NB4 (cell line): Measurements from ENCODE around the gene GHITM.

Experiments
- DNase-seq: peaks from one replicate; pipeline ENCODE4 v3.0.0; 2010; ENCODE audit warnings: low read depth
- H3K4me3 ChIP-seq: one replicate; pipeline ENCODE4 v1.5.1; 2011; ENCODE audit warnings: mild to moderate bottlenecking, low read depth, low read length, moderate library complexity
- MYC ChIP-seq: IDR thresholded peaks from 2 replicates; pipeline ENCODE4 v1.6.1; 2011; ENCODE audit warnings: low read depth, low read length
- POLR2A ChIP-seq: IDR thresholded peaks from 2 replicates; pipeline ENCODE4 v1.6.1; 2011; ENCODE audit warnings: mild to moderate bottlenecking; ENCODE audit not compliant: insufficient read length; ENCODE audit errors: extremely low read depth
- TF ChIP-seq, protein P1 (sequence below): IDR thresholded peaks from one replicate; pipeline ENCODE4 v1.5.1; 2012; ENCODE audit warnings: low read depth, low read length
- TF ChIP-seq, protein P2 (sequence below): IDR thresholded peaks from 2 replicates; pipeline ENCODE4 v1.6.1; 2011; ENCODE audit warnings: low read depth, low read length

Gene GHITM, protein sequence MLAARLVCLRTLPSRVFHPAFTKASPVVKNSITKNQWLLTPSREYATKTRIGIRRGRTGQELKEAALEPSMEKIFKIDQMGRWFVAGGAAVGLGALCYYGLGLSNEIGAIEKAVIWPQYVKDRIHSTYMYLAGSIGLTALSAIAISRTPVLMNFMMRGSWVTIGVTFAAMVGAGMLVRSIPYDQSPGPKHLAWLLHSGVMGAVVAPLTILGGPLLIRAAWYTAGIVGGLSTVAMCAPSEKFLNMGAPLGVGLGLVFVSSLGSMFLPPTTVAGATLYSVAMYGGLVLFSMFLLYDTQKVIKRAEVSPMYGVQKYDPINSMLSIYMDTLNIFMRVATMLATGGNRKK

DNA sequence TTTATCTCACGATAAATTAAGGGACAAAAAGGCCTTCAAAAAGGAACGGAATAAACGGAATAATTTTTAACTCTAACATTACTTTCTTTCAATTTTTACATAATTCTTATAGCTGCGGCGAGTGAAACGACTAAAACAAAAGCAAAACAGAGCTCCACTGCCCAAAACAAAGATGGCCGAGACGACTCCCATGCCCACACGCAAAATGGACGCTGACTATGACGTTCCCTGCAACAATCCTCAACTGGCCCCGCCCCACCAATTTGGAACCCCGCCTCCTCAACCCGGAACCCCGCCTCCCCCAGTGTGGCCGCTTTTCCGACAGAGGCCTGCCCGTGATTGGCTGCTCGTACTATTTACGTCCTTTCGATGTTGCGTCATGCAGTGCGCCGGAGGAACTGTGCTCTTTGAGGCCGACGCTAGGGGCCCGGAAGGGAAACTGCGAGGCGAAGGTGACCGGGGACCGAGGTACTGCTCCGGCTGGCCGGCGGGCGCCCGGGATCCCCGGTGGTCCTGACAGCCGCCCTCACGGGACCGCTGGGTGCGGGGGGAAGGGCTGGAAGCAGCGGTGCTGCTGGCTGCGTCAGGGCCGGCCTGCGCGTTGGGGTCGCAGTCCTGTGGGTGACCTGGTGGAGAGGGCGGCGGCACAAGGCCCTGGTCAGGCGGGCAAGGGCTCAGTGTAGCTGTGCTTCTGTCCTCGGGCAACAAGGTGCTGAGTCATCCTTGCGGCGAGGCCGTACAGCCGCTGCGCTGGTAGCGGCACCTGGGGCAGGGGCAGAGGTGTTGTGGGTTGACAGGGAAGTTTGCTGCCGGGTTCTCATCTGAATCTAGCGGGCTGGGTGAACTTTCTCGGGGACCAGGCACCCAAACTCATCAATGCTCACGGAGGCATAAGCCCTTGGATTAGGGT, at the start of gene GHITM:
Gene GHITM (plus strand): TSS at position 384 of the 910 bp plus-strand sequence. CDS start 1,992 bp downstream, outside the sequence.
- TF ChIP-seq, protein P1, sequence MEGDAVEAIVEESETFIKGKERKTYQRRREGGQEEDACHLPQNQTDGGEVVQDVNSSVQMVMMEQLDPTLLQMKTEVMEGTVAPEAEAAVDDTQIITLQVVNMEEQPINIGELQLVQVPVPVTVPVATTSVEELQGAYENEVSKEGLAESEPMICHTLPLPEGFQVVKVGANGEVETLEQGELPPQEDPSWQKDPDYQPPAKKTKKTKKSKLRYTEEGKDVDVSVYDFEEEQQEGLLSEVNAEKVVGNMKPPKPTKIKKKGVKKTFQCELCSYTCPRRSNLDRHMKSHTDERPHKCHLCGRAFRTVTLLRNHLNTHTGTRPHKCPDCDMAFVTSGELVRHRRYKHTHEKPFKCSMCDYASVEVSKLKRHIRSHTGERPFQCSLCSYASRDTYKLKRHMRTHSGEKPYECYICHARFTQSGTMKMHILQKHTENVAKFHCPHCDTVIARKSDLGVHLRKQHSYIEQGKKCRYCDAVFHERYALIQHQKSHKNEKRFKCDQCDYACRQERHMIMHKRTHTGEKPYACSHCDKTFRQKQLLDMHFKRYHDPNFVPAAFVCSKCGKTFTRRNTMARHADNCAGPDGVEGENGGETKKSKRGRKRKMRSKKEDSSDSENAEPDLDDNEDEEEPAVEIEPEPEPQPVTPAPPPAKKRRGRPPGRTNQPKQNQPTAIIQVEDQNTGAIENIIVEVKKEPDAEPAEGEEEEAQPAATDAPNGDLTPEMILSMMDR: no peak
- TF ChIP-seq, protein P2, sequence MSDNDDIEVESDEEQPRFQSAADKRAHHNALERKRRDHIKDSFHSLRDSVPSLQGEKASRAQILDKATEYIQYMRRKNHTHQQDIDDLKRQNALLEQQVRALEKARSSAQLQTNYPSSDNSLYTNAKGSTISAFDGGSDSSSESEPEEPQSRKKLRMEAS: no peak
- peak; percentile 45 for TF ChIP-seq MYC
- TF ChIP-seq POLR2A: peak; percentile 85

DNA sequence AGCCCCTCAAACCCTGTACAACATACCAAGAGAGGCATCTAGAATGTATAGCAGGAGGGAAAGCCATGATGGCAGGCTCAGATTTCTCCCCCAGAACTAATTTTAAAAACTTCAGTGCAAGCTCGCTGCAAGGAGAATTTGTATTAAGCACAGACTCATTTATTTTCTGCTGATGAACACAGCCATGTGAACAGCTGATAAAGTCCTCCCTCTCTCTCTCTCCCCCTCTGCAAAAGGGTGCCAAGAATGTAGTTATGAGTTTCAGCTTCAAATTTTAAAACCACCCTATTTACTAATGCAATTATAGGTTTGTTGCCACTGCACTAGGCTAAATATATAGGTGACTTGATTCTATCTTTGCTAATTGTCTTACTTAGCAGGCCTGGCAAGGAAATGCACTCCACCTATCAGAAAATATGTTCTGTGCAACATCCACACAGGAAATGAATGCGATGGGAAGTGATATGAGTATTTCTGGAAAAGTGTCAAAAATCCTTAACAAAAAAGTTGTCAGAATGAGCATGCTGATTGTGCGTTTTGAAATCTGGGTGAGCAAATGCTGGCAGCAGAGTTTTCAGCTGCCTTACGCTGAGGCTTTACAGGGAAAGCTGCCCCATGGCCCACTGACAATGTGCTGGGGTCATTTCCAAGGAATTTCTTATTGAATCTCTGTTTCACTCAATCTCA, 43.4 kb upstream of the GHITM start:
- TF ChIP-seq, protein P2: no peak
- TF ChIP-seq POLR2A (no peak), MYC (no peak)
- TF ChIP-seq, protein P1: no peak
- no peak for DNase-seq
- no peak overlapping the region for H3K4me3 ChIP-seq

More for the DNA sequence above, at the start of gene GHITM:
- H3K4me3 ChIP-seq: peak within 1 kb of the TSS; percentile 99
- DNase-seq: peak; percentile 99

DNA sequence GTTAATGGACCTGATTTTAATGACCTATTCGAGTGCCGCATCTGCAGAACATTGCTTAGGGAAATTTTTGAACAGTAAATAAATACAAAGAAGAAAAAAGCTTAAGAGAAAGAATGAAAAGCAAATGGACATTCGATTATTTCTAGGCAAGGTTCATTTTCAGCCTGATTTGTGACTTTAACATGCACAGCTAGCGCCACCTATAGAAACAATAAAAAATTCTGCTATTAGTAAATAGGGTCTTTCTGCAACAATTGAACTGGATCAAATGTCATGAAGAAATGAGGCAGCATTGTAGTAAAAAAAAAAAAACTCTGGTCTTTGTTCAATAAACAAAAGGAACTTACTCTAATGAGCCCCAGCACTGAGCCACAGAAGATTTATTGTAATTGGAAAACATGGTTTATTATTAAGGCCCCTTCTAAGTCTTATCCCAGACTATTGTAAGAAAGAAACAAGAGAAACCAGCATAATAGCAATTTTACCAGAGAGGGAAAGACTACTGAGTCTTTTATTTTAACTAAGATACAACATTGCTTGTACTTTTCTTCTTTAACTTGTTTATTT, 41.4 kb upstream of the GHITM start:
- no peak overlapping the region for H3K4me3 ChIP-seq
- DNase-seq: peak; percentile 41
- TF ChIP-seq, protein P1: peak; percentile 59
- TF ChIP-seq, protein P2: no peak

DNA sequence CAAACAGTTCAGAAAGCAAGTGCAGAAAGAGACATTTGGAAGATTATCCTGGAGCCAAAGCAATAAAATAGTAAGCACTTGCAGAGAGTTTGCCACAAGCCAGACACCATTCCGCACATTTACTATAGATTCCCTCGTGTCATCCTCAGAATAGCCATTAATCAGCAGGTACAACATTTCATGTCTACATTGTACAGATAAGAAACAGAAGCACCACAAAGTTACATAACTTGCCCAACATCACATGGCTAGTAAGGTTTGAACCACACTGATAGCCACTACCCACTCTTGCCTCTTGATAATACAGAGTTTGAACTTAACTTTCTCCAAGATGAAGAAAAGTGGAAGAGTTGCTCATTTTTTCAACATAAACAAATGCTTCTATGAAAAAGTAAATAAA, 40.6 kb upstream of the GHITM start:
- TF ChIP-seq, protein P2: no peak
- TF ChIP-seq MYC (no peak), POLR2A (no peak)
- TF ChIP-seq, protein P1: no peak
- no peak overlapping the region for H3K4me3 ChIP-seq
- no peak for DNase-seq

DNA sequence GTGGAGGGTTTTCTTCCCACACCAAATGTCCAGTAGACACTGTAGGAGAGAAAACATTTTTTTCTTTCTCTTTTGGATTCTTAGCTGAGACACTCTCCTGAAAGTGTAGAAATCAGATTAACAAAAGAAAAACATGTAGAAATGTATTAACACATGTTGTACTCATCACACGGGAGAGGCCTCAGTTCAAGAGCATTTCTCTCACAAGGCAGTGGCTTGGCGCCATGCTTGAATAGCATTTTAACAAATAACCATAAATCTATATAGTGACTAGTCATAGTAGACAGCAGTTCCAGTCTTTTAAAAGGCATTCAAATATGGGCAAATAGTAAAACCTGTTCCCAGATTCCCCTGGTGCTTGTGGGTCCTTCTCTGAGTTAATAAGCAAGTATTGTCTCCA, 38.3 kb upstream of the GHITM start:
- H3K4me3 ChIP-seq: no peak overlapping the region
- TF ChIP-seq MYC: no peak
- TF ChIP-seq, protein P2: no peak
- TF ChIP-seq POLR2A: no peak
- DNase-seq: no peak
